HCT116 (cell line): ENCODE measurements around the gene CD44. TPM values are rescaled to one million over a fixed set of nuclear protein-coding genes. Genes with fewer than 3 reads are reported as not detected.

ENCODE experiments used
- ATAC-seq: fragments of 200-7000 bp; cut with Tn5 transposase; 2 replicates; pipeline ENCODE4 v1.9.1; 2020; ENCODE audit warnings: mild to moderate bottlenecking, moderate library complexity
- BruUV-seq: library from RNA; stranded (reverse); fragments of 400-500 nt; replicated peaks from 2 replicates; lab custom pipeline; 2021; lab: Mats Ljungman, UMichigan
- CTCF ChIA-PET: fragments of 300-600 bp; sonication (Branson Sonifier 250); formaldehyde crosslinking; loops from one replicate; lab custom pipeline; 2021; ENCODE audit warnings: antibody characterized with exemption; lab: Charles Lee
- POLR2A ChIA-PET: fragments of 300-600, 350-600 bp; sonication (Branson Sonifier 250); formaldehyde crosslinking; loops from one replicate; lab custom pipeline; 2021; ENCODE audit warnings: antibody characterized with exemption; lab: Charles Lee
- RAD21 ChIA-PET, 2 experiments: fragments of 300-600 bp; sonication (Branson Sonifier 250); formaldehyde crosslinking; loops; one replicate each; lab custom pipeline; 2023; ENCODE audit warnings: low total read pairs in 2 of 2; ENCODE audit not compliant: uncharacterized antibody in 2 of 2, unreplicated experiment in 2 of 2, low non-redundant PET in 1 of 2; lab: Charles Lee
- DNase-seq: peaks from one replicate; pipeline ENCODE4 v3.0.0-alpha.2; 2010; ENCODE audit warnings: low read depth, low spot score
- H2AFZ ChIP-seq: fragments of 200-600 bp; shearing (Covaris generic), sonication (generic); 2 replicates; pipeline ENCODE4 v1.6.1; 2017; ENCODE audit warnings: low read depth, mixed run types, mixed read lengths, antibody characterized with exemption, low read length; ENCODE audit not compliant: poor library complexity, severe bottlenecking
- H3K27ac ChIP-seq: 2 replicates; pipeline ENCODE4 v1.5.1; 2012; ENCODE audit warnings: low read depth, low read length
- H3K27me3 ChIP-seq: fragments of 200-600 bp; sonication (generic); 2 replicates; pipeline ENCODE4 v1.6.1; 2016; ENCODE audit warnings: mixed run types, low read length, mixed read lengths; ENCODE audit not compliant: insufficient read depth
- H3K36me3 ChIP-seq, 2 experiments: fragments of 200-500 bp in 1 of 2; fragments of 200-600 bp in 1 of 2; sonication (Bioruptor generic) in 1 of 2; sonication (generic) in 1 of 2; 2 replicates each; pipeline versions ENCODE4 v1.5.1 to v1.6.1; 2014 to 2016; ENCODE audit warnings: low read length in 2 of 2, inconsistent platforms in 1 of 2, mixed read lengths in 1 of 2, mixed run types in 1 of 2; ENCODE audit not compliant: insufficient read depth in 2 of 2, control insufficient read depth in 1 of 2
- H3K4me1 ChIP-seq, 2 experiments: fragments of 200-600 bp in 1 of 2; sonication (generic) in 1 of 2; 2 replicates each; pipeline versions ENCODE4 v1.5.1 to v1.6.1; 2012 to 2017; ENCODE audit warnings: low read length in 2 of 2, inconsistent platforms in 1 of 2, mild to moderate bottlenecking in 1 of 2, mixed read lengths in 1 of 2, mixed run types in 1 of 2, moderate library complexity in 1 of 2; ENCODE audit not compliant: insufficient read depth in 2 of 2, control insufficient read depth in 1 of 2
- H3K4me2 ChIP-seq: fragments of 200-600 bp; sonication (generic); 2 replicates; pipeline ENCODE4 v1.6.1; 2017; ENCODE audit warnings: mixed run types, low read length, mixed read lengths
- H3K4me3 ChIP-seq, 2 experiments: fragments of 200-600 bp in 1 of 2; sonication (generic) in 1 of 2; replicated peaks in 1 of 2; 2 replicates each; pipeline ENCODE4 v1.5.1; 2011 to 2016; ENCODE audit warnings: low read length in 2 of 2, control low read depth in 1 of 2, low read depth in 1 of 2, mild to moderate bottlenecking in 1 of 2, mixed read lengths in 1 of 2, mixed run types in 1 of 2
- H3K79me2 ChIP-seq: fragments of 200-600 bp; sonication (generic); 2 replicates; pipeline ENCODE4 v1.6.1; 2017; ENCODE audit warnings: mild to moderate bottlenecking, mixed run types, low read length, moderate library complexity, mixed read lengths; ENCODE audit not compliant: insufficient read depth
- H3K9ac ChIP-seq: fragments of 200-600 bp; sonication (generic); 2 replicates; pipeline ENCODE4 v1.6.1; 2016; ENCODE audit warnings: low read length, mixed read lengths
- H3K9me2 ChIP-seq: fragments of 200-600 bp; sonication (generic), shearing (Covaris generic); 2 replicates; pipeline ENCODE4 v1.6.1; 2017; ENCODE audit warnings: mixed run types, mild to moderate bottlenecking, moderate library complexity; ENCODE audit not compliant: insufficient read depth
- H3K9me3 ChIP-seq, 2 experiments: fragments of 200-500 bp in 1 of 2; fragments of 200-600 bp in 1 of 2; sonication (Bioruptor generic) in 1 of 2; sonication (generic) in 1 of 2; 2 replicates each; pipeline ENCODE4 v1.6.1; 2014 to 2017; ENCODE audit warnings: low read length in 2 of 2, mixed read lengths in 2 of 2, inconsistent platforms in 1 of 2, low read depth in 1 of 2, mild to moderate bottlenecking in 1 of 2, mixed run types in 1 of 2, moderate library complexity in 1 of 2; ENCODE audit not compliant: control insufficient read depth in 1 of 2, insufficient read depth in 1 of 2
- H4K20me1 ChIP-seq: fragments of 200-600 bp; sonication (generic), shearing (Covaris generic); 2 replicates; pipeline ENCODE4 v1.6.1; 2017; ENCODE audit warnings: mixed run types, mild to moderate bottlenecking, moderate library complexity; ENCODE audit not compliant: insufficient read depth
- ATF3 ChIP-seq: IDR thresholded peaks from 2 replicates; pipeline ENCODE4 v1.6.1; 2012
- CEBPB ChIP-seq: IDR thresholded peaks from 2 replicates; pipeline ENCODE4 v1.6.1; 2012; ENCODE audit warnings: low read depth
- EGR1 ChIP-seq: IDR thresholded peaks from 2 replicates; pipeline ENCODE4 v1.6.1; 2012; ENCODE audit warnings: low read depth
- ELF1 ChIP-seq: IDR thresholded peaks from 2 replicates; pipeline ENCODE4 v1.6.1; 2012; ENCODE audit warnings: low read depth, borderline replicate concordance
- EZH2 ChIP-seq: fragments of 200-600 bp; sonication (generic); IDR thresholded peaks from 2 replicates; pipeline ENCODE4 v1.6.1; 2017; ENCODE audit warnings: antibody characterized with exemption, mixed run types
- EZH2phosphoT487 ChIP-seq: fragments of 200-600 bp; IDR thresholded peaks from 2 replicates; pipeline ENCODE4 v1.6.1; 2018; ENCODE audit warnings: antibody characterized with exemption, borderline replicate concordance
- FOSL1 ChIP-seq: IDR thresholded peaks from 2 replicates; pipeline ENCODE4 v1.6.1; 2012; ENCODE audit warnings: low read depth
- JUND ChIP-seq: IDR thresholded peaks from 2 replicates; pipeline ENCODE4 v1.6.1; 2012
- MAX ChIP-seq: IDR thresholded peaks from 2 replicates; pipeline ENCODE4 v1.6.1; 2012
- POLR2A ChIP-seq: IDR thresholded peaks from 2 replicates; pipeline ENCODE4 v1.7.0; 2011; ENCODE audit warnings: borderline replicate concordance; ENCODE audit not compliant: insufficient read depth, insufficient read length; ENCODE audit errors: extremely low read depth
- POLR2AphosphoS5 ChIP-seq: IDR thresholded peaks from 2 replicates; pipeline ENCODE4 v1.6.1; 2011; ENCODE audit warnings: mild to moderate bottlenecking, low read depth, low read length, moderate library complexity
- RAD21 ChIP-seq: IDR thresholded peaks from 2 replicates; pipeline ENCODE4 v1.6.1; 2012; ENCODE audit warnings: low read depth, mild to moderate bottlenecking
- REST ChIP-seq: IDR thresholded peaks from 2 replicates; pipeline ENCODE4 v1.6.1; 2012; ENCODE audit warnings: low read depth
- SP1 ChIP-seq: IDR thresholded peaks from 2 replicates; pipeline ENCODE4 v1.6.1; 2012; ENCODE audit warnings: low read depth
- SRF ChIP-seq: IDR thresholded peaks from 2 replicates; pipeline ENCODE4 v1.6.1; 2012; ENCODE audit warnings: low read depth
- YY1 ChIP-seq: IDR thresholded peaks from 2 replicates; pipeline ENCODE4 v1.6.1; 2011; ENCODE audit warnings: low read length, low read depth, moderate library complexity, mild to moderate bottlenecking; ENCODE audit not compliant: insufficient replicate concordance; ENCODE audit errors: extremely low read depth
- intact Hi-C: fragments of 100-400 bp; cut with micrococcal nuclease; formaldehyde crosslinking; loops from 2 replicates; pipeline ENCODE4 v1.10.0; 2022
- total RNA-seq: library from RNA; stranded (reverse); gene quantifications from one replicate; pipeline ENCODE4 v1.2.1, GENCODE V29; 2021; ENCODE audit not compliant: unreplicated experiment

Gene CD44
- total RNA-seq, 1 experiment from 2014 or later: 742 TPM

- BruUV-seq: no TSS peak
- DNase-seq (no peak), ATAC-seq (no peak)
- Histone ChIP-seq H3K9me2 (no peaks in the 10 kb centered on the region), H3K4me3 (no peak overlapping the region), H3K27ac (no peak overlapping the region), H3K9me3 (no peaks in the 10 kb centered on the region), H4K20me1 (no peaks in the 10 kb centered on the region), H3K9ac (no peak overlapping the region), H3K27me3 (no peaks in the 10 kb centered on the region), H3K4me1 (no peaks in the 10 kb centered on the region), H3K4me2 (no peak overlapping the region), H3K79me2 (no peaks in the 10 kb centered on the region), H2AFZ (no peak overlapping the region), H3K36me3 (no peaks in the 10 kb centered on the region)
- CTCF ChIA-PET: no interaction called here
- POLR2A ChIA-PET: no interaction called here
- intact Hi-C loops: no loop called here
- TF ChIP-seq FOSL1 (no peak), JUND (no peak), EGR1 (no peak), SRF (no peak), POLR2A (no peak), MAX (no peak), REST (no peak), SP1 (no peak), EZH2 (no peak), POLR2AphosphoS5 (no peak), CEBPB (no peak), YY1 (no peak), EZH2phosphoT487 (no peak), ELF1 (no peak), RAD21 (no peak), ATF3 (no peak)
- RAD21 ChIA-PET: no interaction called here
Observed at GRCh38 chr11:35276396-35277145, 137.6 kb downstream of the CD44 start.
